SK-N-SH (cell line): Measurements from ENCODE around the gene C9orf78. TPM values are rescaled to one million over a fixed set of nuclear protein-coding genes. Genes with fewer than 3 reads are reported as not detected.

Experiments
- CTCF ChIA-PET: fragments of 300-600, 350-600 bp; formaldehyde crosslinking; extraction: SDS; loops from one replicate; lab custom pipeline; 2021; lab: Yijun Ruan, JAX
- POLR2A ChIA-PET: fragments of 350-600 bp; sonication (Branson Sonifier 250); formaldehyde crosslinking; extraction: SDS; loops from one replicate; lab custom pipeline; 2020; ENCODE audit warnings: antibody characterized with exemption, inconsistent platforms; lab: Yijun Ruan, JAX
- DNase-seq: peaks from one replicate; pipeline ENCODE4 v3.0.0; 2012
- H2AFZ ChIP-seq: fragments of 200-600 bp; sonication (generic); 2 replicates; pipeline ENCODE4 v1.8.1; 2016; ENCODE audit warnings: antibody characterized with exemption, mild to moderate bottlenecking, low read depth
- H3F3A ChIP-seq: fragments of 200-600 bp; sonication (generic); replicated peaks from 2 replicates; pipeline ENCODE3; 2016; ENCODE audit warnings: antibody characterized with exemption, mild to moderate bottlenecking; ENCODE audit not compliant: insufficient read depth
- H3K27ac ChIP-seq, 2 experiments: fragments of 200-500 bp in 1 of 2; fragments of 200-600 bp in 1 of 2; sonication (Bioruptor generic) in 1 of 2; sonication (generic), shearing (Covaris generic) in 1 of 2; 2 replicates each; pipeline versions ENCODE4 v1.5.1 to v1.6.1; 2014 to 2016; ENCODE audit warnings: low read depth in 2 of 2, inconsistent platforms in 1 of 2, low read length in 1 of 2, mild to moderate bottlenecking in 1 of 2, mixed read lengths in 1 of 2
- H3K27me3 ChIP-seq: fragments of 200-600 bp; sonication (generic), shearing (Covaris generic); 2 replicates; pipeline ENCODE4 v1.6.1; 2016; ENCODE audit warnings: mixed run types; ENCODE audit not compliant: insufficient read depth
- H3K36me3 ChIP-seq, 2 experiments: fragments of 200-500 bp in 1 of 2; fragments of 200-600 bp in 1 of 2; sonication (Bioruptor generic) in 1 of 2; sonication (generic) in 1 of 2; replicated peaks in 1 of 2; 2 replicates each; pipeline versions ENCODE3 to v1.5.1; 2014 to 2016; ENCODE audit warnings: low read length in 1 of 2, mild to moderate bottlenecking in 1 of 2; ENCODE audit not compliant: insufficient read depth in 2 of 2, control insufficient read depth in 1 of 2
- H3K4me1 ChIP-seq, 2 experiments: fragments of 200-500 bp in 1 of 2; fragments of 200-600 bp in 1 of 2; sonication (Bioruptor generic) in 1 of 2; sonication (generic), shearing (Covaris generic) in 1 of 2; 2 replicates each; pipeline versions ENCODE4 v1.5.1 to v1.6.1; 2014 to 2016; ENCODE audit warnings: low read depth in 1 of 2, low read length in 1 of 2, mixed run types in 1 of 2; ENCODE audit not compliant: insufficient read depth in 2 of 2, control insufficient read depth in 1 of 2
- H3K4me2 ChIP-seq: fragments of 200-600 bp; sonication (generic), shearing (Covaris generic); 2 replicates; pipeline ENCODE4 v1.6.1; 2017; ENCODE audit warnings: mixed run types
- H3K4me3 ChIP-seq, 2 experiments: fragments of 200-500 bp in 1 of 2; fragments of 200-600 bp in 1 of 2; sonication (Bioruptor generic) in 1 of 2; sonication (generic), shearing (Covaris generic) in 1 of 2; 2 replicates each; pipeline versions ENCODE4 v1.5.1 to v1.8.1; 2014 to 2016; ENCODE audit warnings: low read depth in 2 of 2, inconsistent platforms in 1 of 2, low read length in 1 of 2, mild to moderate bottlenecking in 1 of 2, mixed read lengths in 1 of 2, moderate library complexity in 1 of 2
- H3K79me2 ChIP-seq: fragments of 200-600 bp; sonication (generic); 2 replicates; pipeline ENCODE4 v1.8.1; 2017; ENCODE audit warnings: mild to moderate bottlenecking; ENCODE audit not compliant: insufficient read depth
- H3K9ac ChIP-seq: fragments of 200-600 bp; sonication (generic); 2 replicates; pipeline ENCODE4 v1.6.1; 2017; ENCODE audit warnings: mixed run types
- H3K9me2 ChIP-seq: fragments of 200-600 bp; sonication (generic); 2 replicates; pipeline ENCODE4 v1.6.1; 2017; ENCODE audit warnings: mixed run types
- H3K9me3 ChIP-seq: fragments of 200-600 bp; sonication (generic); 2 replicates; pipeline ENCODE4 v1.6.1; 2017; ENCODE audit warnings: mixed run types, mild to moderate bottlenecking, moderate library complexity
- H4K20me1 ChIP-seq: fragments of 200-600 bp; sonication (generic); 2 replicates; pipeline ENCODE4 v1.6.1; 2017; ENCODE audit warnings: mild to moderate bottlenecking, mixed run types; ENCODE audit not compliant: insufficient read depth
- GATA2 ChIP-seq: sonication (generic); formaldehyde crosslinking; IDR thresholded peaks from 2 replicates; pipeline ENCODE4 v1.5.0; 2020; ENCODE audit warnings: mild to moderate bottlenecking, missing genetic modification reagents
- MEF2A ChIP-seq: IDR thresholded peaks from 2 replicates; pipeline ENCODE4 v1.4.0; 2012; ENCODE audit warnings: low read depth, borderline replicate concordance
- NRF1 ChIP-seq: IDR thresholded peaks from 2 replicates; pipeline ENCODE4 v1.6.1; 2012; ENCODE audit warnings: low read depth, mild to moderate bottlenecking, low read length
- RCOR1 ChIP-seq: fragments of 150-350 bp; IDR thresholded peaks from 2 replicates; pipeline ENCODE4 v1.6.1; 2017; ENCODE audit warnings: antibody characterized with exemption, low read length
- RXRA ChIP-seq: IDR thresholded peaks from 2 replicates; pipeline ENCODE4 v1.4.0; 2012; ENCODE audit warnings: low read depth, mild to moderate bottlenecking, borderline replicate concordance
- SMC3 ChIP-seq: IDR thresholded peaks from 2 replicates; pipeline ENCODE4 v1.6.1; 2012; ENCODE audit warnings: low read depth, low read length, improper control_type of control experiment
- WGBS: methylation state at CpG from one replicate; pipeline ENCODE4 v1.1.6; 2017; ENCODE audit warnings: low lambda C conversion rate; 5-methylcytosine and 5-hydroxymethylcytosine counted together
- polyA plus RNA-seq, 3 experiments: library from polyadenylated mRNA; depleted of rRNA; stranded (reverse); fragments of >200 nt; gene quantifications; 2 replicates each; pipeline ENCODE4 v1.2.3, GENCODE V29; 2012
- TF ChIP-seq, protein P1 (sequence below): IDR thresholded peaks from 2 replicates; pipeline ENCODE4; 2012
- TF ChIP-seq, protein P2 (sequence below): IDR thresholded peaks from 2 replicates; pipeline ENCODE4 v1.4.0; 2012; ENCODE audit warnings: low read depth, borderline replicate concordance

C9orf78 gene
- polyA plus RNA-seq, 1 of the 3 experiments (the other 2 are of a cell fraction), result 59.2 TPM

DNA sequence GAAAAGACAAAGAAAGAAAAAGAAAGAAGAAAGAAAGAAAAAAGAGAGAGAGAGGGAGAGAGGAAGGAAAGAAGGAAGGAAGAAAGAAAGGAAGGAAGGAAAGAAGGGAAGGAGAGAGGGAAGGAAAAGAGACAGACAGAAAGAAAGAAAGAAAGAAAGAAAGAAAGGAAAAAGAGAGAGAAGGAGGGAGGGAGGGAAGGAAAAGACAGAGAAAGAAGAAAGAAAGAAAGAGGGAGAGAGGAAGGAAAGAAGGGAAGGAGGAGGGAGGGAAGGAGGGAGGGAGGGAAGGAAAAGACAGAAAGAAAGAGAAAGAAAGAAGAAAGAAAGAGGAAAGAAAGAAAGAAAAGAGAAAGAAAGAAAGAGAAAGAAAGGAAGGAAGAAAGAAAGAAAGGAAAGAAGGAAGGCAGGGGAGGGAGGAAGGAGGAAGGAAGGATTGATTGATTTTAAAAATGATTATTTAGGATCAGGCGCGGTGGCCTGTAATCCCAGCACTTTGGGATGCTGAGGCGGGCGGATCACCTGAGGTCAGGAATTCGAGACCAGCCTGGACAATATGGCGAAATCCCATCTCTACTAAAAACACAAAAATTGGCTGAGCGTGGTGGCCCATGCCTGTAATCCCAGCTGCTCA is 55.4 kb downstream of the C9orf78 start:
- no peak for DNase-seq
- H3K27me3 ChIP-seq, result no peaks in the 10 kb centered on the region
- POLR2A ChIA-PET, result no interaction called here
- H2AFZ ChIP-seq, result no peak overlapping the region
- H3K4me1 ChIP-seq, result peaks cover 4 to 6% of the 10 kb centered on the region in 2 experiments; a peak in 1 of 4 replicates
- no peak for TF ChIP-seq SMC3
- TF ChIP-seq MEF2A, result no peak
- no peak for TF ChIP-seq GATA2 (CRISPR knock-in tag)
- TF ChIP-seq, protein P1, sequence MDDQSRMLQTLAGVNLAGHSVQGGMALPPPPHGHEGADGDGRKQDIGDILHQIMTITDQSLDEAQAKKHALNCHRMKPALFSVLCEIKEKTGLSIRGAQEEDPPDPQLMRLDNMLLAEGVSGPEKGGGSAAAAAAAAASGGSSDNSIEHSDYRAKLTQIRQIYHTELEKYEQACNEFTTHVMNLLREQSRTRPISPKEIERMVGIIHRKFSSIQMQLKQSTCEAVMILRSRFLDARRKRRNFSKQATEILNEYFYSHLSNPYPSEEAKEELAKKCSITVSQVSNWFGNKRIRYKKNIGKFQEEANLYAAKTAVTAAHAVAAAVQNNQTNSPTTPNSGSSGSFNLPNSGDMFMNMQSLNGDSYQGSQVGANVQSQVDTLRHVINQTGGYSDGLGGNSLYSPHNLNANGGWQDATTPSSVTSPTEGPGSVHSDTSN, result no peak
- TF ChIP-seq, protein P2, sequence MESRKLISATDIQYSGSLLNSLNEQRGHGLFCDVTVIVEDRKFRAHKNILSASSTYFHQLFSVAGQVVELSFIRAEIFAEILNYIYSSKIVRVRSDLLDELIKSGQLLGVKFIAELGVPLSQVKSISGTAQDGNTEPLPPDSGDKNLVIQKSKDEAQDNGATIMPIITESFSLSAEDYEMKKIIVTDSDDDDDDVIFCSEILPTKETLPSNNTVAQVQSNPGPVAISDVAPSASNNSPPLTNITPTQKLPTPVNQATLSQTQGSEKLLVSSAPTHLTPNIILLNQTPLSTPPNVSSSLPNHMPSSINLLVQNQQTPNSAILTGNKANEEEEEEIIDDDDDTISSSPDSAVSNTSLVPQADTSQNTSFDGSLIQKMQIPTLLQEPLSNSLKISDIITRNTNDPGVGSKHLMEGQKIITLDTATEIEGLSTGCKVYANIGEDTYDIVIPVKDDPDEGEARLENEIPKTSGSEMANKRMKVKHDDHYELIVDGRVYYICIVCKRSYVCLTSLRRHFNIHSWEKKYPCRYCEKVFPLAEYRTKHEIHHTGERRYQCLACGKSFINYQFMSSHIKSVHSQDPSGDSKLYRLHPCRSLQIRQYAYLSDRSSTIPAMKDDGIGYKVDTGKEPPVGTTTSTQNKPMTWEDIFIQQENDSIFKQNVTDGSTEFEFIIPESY, result no peak
- TF ChIP-seq NRF1, result no peak
- TF ChIP-seq RCOR1, result no peak
- no peaks in the 10 kb centered on the region for H3K79me2 ChIP-seq
- CTCF ChIA-PET, result interaction anchor here (8.7 to 19.6 kb wide), 3 partner anchors 40 to 137 kb away, joined by 81 to 356 read pairs (median 88); partner anchors contain the start of gene ASB6
- H3K36me3 ChIP-seq, result no peaks in the 10 kb centered on the region
- no peak overlapping the region for H3K4me3 ChIP-seq
- H4K20me1 ChIP-seq, result no peaks in the 10 kb centered on the region
- no peaks in the 10 kb centered on the region for H3K9me2 ChIP-seq
- H3K27ac ChIP-seq, result no peak overlapping the region
- 93% methylated on average over 7 of the region's 7 CpGs for WGBS
- H3K9me3 ChIP-seq, result no peaks in the 10 kb centered on the region
- H3K9ac ChIP-seq, result no peak overlapping the region
- no peak overlapping the region for H3K4me2 ChIP-seq
- H3F3A ChIP-seq, result no peaks in the 10 kb centered on the region

- H3K4me3 ChIP-seq, result no peak overlapping the region
- H4K20me1 ChIP-seq, result no peaks in the 10 kb centered on the region
- no peaks in the 10 kb centered on the region for H3K27me3 ChIP-seq
- no peak for DNase-seq
- no peak overlapping the region for H2AFZ ChIP-seq
- no peaks in the 10 kb centered on the region for H3K9me2 ChIP-seq
- no peaks in the 10 kb centered on the region for H3K36me3 ChIP-seq
- no peaks in the 10 kb centered on the region for H3K9me3 ChIP-seq
- WGBS, result 78% methylated on average over 3 of the region's 3 CpGs
- no peaks in the 10 kb centered on the region for H3K79me2 ChIP-seq
- no peak overlapping the region for H3K27ac ChIP-seq
- no peak overlapping the region for H3K9ac ChIP-seq
- POLR2A ChIA-PET, result no interaction called here
- no peak for TF ChIP-seq RXRA
- no peaks in the 10 kb centered on the region for H3F3A ChIP-seq
- H3K4me1 ChIP-seq, result peaks cover 4 to 6% of the 10 kb centered on the region in 2 experiments; a peak in 1 of 4 replicates
- CTCF ChIA-PET, result interaction anchor here (2.8 to 19.6 kb wide), 2 partner anchors 11 to 38 kb away, joined by 13 to 356 read pairs; no protein-coding TSS in a partner anchor
- no peak overlapping the region for H3K4me2 ChIP-seq
Measured at GRCh38 chr9:129778469-129778868, 56.6 kb downstream of the C9orf78 start.
